ENCODE data around the gene GALNS. TPM values are rescaled to one million over a fixed set of nuclear protein-coding genes. Genes with fewer than 3 reads are reported as not detected.

The GALNS gene
- total RNA-seq, 2 donors from 2014 or later = 24.8 to 38.7 TPM

GRCh38 chr16:88883946-88884345 lies 27.2 kb upstream of the GALNS start:
- no peaks in the 10 kb centered on the region for H3K27me3 ChIP-seq (replicated peaks; ENCODE audit: insufficient read depth)

GRCh38 chr16:88883117-88883895 lies 26.6 kb upstream of the GALNS start:
- no peak for ATAC-seq (ENCODE audit: insufficient number of reproducible peaks, low FRiP score, low read depth)
- no peaks in the 10 kb centered on the region for H3K36me3 ChIP-seq
- H3K27ac ChIP-seq = no peak overlapping the region
- H3K4me3 ChIP-seq = no peak overlapping the region
- no peak for TF ChIP-seq CTCF (IDR thresholded peaks at IDR 0.05)
- no peak for DNase-seq (ENCODE audit: low spot score)
- H3K27me3 ChIP-seq (replicated peaks; ENCODE audit: insufficient read depth) = no peaks in the 10 kb centered on the region
- H3K4me1 ChIP-seq (ENCODE audit: control insufficient read depth in 1 of 2, low read depth in 2 of 2) = no peaks in the 10 kb centered on the region
- no peaks in the 10 kb centered on the region for H3K9me3 ChIP-seq

More at GRCh38 chr16:88883946-88884345, 27.2 kb upstream of the GALNS start:
- ATAC-seq (ENCODE audit: insufficient number of reproducible peaks, low FRiP score, low read depth) (no peak), DNase-seq (ENCODE audit: low spot score) (no peak)
- Histone ChIP-seq H3K27ac (no peak overlapping the region), H3K4me1 (ENCODE audit: control insufficient read depth in 1 of 2, low read depth in 2 of 2) (no peaks in the 10 kb centered on the region), H3K4me3 (no peak overlapping the region), H3K9me3 (no peaks in the 10 kb centered on the region), H3K36me3 (no peaks in the 10 kb centered on the region)
- no peak for TF ChIP-seq CTCF (IDR thresholded peaks at IDR 0.05)

GRCh38 chr16:88882358-88883030 lies 25.7 kb upstream of the GALNS start:
- H3K27me3 ChIP-seq (replicated peaks; ENCODE audit: insufficient read depth) = no peaks in the 10 kb centered on the region
- TF ChIP-seq CTCF (IDR thresholded peaks at IDR 0.05) = no peak
- no peaks in the 10 kb centered on the region for H3K9me3 ChIP-seq
- H3K4me3 ChIP-seq = no peak overlapping the region
- H3K4me1 ChIP-seq (ENCODE audit: control insufficient read depth in 1 of 2, low read depth in 2 of 2) = no peaks in the 10 kb centered on the region
- no peak for ATAC-seq (ENCODE audit: insufficient number of reproducible peaks, low FRiP score, low read depth)
- H3K27ac ChIP-seq = no peak overlapping the region
- no peaks in the 10 kb centered on the region for H3K36me3 ChIP-seq
- no peak for DNase-seq (ENCODE audit: low spot score)

- no peak for ATAC-seq (ENCODE audit: insufficient number of reproducible peaks, low FRiP score, low read depth)
- Histone ChIP-seq H3K36me3 (no peaks in the 10 kb centered on the region), H3K27ac (no peak overlapping the region), H3K27me3 (replicated peaks; ENCODE audit: insufficient read depth) (no peaks in the 10 kb centered on the region), H3K4me3 (no peak overlapping the region), H3K4me1 (ENCODE audit: control insufficient read depth in 1 of 2, low read depth in 2 of 2) (no peaks in the 10 kb centered on the region), H3K9me3 (no peaks in the 10 kb centered on the region)
- no peak for TF ChIP-seq CTCF (IDR thresholded peaks at IDR 0.05)
- no peak for DNase-seq (ENCODE audit: low spot score)
Observed at GRCh38 chr16:88881675-88882357, 25.1 kb upstream of the GALNS start.

- H3K27me3 ChIP-seq (replicated peaks; ENCODE audit: insufficient read depth) = no peaks in the 10 kb centered on the region
- H3K4me1 ChIP-seq (ENCODE audit: control insufficient read depth in 1 of 2, low read depth in 2 of 2) = no peaks in the 10 kb centered on the region
- H3K27ac ChIP-seq = no peak overlapping the region
- DNase-seq (ENCODE audit: low spot score) (no peak), ATAC-seq (ENCODE audit: insufficient number of reproducible peaks, low FRiP score, low read depth) (no peak)
- no peaks in the 10 kb centered on the region for H3K9me3 ChIP-seq
- TF ChIP-seq CTCF (IDR thresholded peaks at IDR 0.05) = no peak
- no peak overlapping the region for H3K4me3 ChIP-seq
- no peaks in the 10 kb centered on the region for H3K36me3 ChIP-seq
Observed at GRCh38 chr16:88881007-88881615, 24.4 kb upstream of the GALNS start.
